SK-N-SH treated with all-trans-retinoic acid at 6 μM for 48 hours (cell line): ENCODE data around the gene ARFGAP3.

Experiments used
- ARNTL ChIP-seq: fragments of 450-650 bp; formaldehyde crosslinking; IDR thresholded peaks from 2 replicates; pipeline ENCODE4 v1.5.0; 2020; ENCODE audit warnings: low read depth, mild to moderate bottlenecking, moderate library complexity, borderline replicate concordance
- CREB5 ChIP-seq: fragments of 250-450 bp; sonication (Bioruptor Pico); IDR thresholded peaks from 2 replicates; pipeline ENCODE4 v1.5.1; 2020; ENCODE audit warnings: low read depth, mild to moderate bottlenecking, moderate library complexity
- CSRNP3 ChIP-seq: fragments of 250-450 bp; sonication (Bioruptor Pico); IDR thresholded peaks from 2 replicates; pipeline ENCODE4 v1.5.1; 2021; ENCODE audit warnings: mild to moderate bottlenecking, moderate library complexity
- PATZ1 ChIP-seq: fragments of 250-450 bp; sonication (Bioruptor Pico); IDR thresholded peaks from 2 replicates; pipeline ENCODE4 v1.8.0; 2020; ENCODE audit warnings: mild to moderate bottlenecking, moderate library complexity, borderline replicate concordance
- PPARA ChIP-seq: fragments of 250-450 bp; sonication (Bioruptor Pico); IDR thresholded peaks from 2 replicates; pipeline ENCODE4 v1.5.0; 2020; ENCODE audit warnings: mild to moderate bottlenecking, borderline replicate concordance
- RARB ChIP-seq: fragments of 250-450 bp; sonication (Bioruptor Pico); IDR thresholded peaks from 2 replicates; pipeline ENCODE4 v1.8.0; 2021; ENCODE audit warnings: mild to moderate bottlenecking, moderate library complexity
- ZFP3 ChIP-seq: fragments of 250-450 bp; sonication (Bioruptor Pico); IDR thresholded peaks from 2 replicates; pipeline ENCODE4 v1.5.0; 2020; ENCODE audit warnings: mild to moderate bottlenecking, moderate library complexity
- ZFP30 ChIP-seq: fragments of 450-650 bp; formaldehyde crosslinking; IDR thresholded peaks from 2 replicates; pipeline ENCODE4 v1.5.0; 2022; ENCODE audit warnings: mild to moderate bottlenecking, moderate library complexity
- ZNF565 ChIP-seq: fragments of 450-650 bp; formaldehyde crosslinking; conservative IDR thresholded peaks from 2 replicates; pipeline ENCODE4 v1.5.0; 2020; ENCODE audit warnings: low read depth, mild to moderate bottlenecking, moderate library complexity
- ZNF8 ChIP-seq: fragments of 450-650 bp; formaldehyde crosslinking; IDR thresholded peaks from 2 replicates; pipeline ENCODE4 v1.5.0; 2020; ENCODE audit warnings: mild to moderate bottlenecking, moderate library complexity
- TF ChIP-seq, protein P1 (sequence below): fragments of 250-450 bp; sonication (Bioruptor Pico); IDR thresholded peaks from 2 replicates; pipeline ENCODE4 v1.5.0; 2020; ENCODE audit warnings: mild to moderate bottlenecking, moderate library complexity

- TF ChIP-seq ARNTL (CRISPR knock-in tag) (no peak), PATZ1 (no peak), ZNF8 (CRISPR knock-in tag) (no peak), RARB (no peak), ZFP3 (no peak), PPARA (CRISPR knock-in tag) (no peak), ZFP30 (CRISPR knock-in tag) (no peak), CREB5 (no peak), ZNF565 (CRISPR knock-in tag) (no peak), CSRNP3 (CRISPR knock-in tag) (no peak)
- TF ChIP-seq, protein P1, sequence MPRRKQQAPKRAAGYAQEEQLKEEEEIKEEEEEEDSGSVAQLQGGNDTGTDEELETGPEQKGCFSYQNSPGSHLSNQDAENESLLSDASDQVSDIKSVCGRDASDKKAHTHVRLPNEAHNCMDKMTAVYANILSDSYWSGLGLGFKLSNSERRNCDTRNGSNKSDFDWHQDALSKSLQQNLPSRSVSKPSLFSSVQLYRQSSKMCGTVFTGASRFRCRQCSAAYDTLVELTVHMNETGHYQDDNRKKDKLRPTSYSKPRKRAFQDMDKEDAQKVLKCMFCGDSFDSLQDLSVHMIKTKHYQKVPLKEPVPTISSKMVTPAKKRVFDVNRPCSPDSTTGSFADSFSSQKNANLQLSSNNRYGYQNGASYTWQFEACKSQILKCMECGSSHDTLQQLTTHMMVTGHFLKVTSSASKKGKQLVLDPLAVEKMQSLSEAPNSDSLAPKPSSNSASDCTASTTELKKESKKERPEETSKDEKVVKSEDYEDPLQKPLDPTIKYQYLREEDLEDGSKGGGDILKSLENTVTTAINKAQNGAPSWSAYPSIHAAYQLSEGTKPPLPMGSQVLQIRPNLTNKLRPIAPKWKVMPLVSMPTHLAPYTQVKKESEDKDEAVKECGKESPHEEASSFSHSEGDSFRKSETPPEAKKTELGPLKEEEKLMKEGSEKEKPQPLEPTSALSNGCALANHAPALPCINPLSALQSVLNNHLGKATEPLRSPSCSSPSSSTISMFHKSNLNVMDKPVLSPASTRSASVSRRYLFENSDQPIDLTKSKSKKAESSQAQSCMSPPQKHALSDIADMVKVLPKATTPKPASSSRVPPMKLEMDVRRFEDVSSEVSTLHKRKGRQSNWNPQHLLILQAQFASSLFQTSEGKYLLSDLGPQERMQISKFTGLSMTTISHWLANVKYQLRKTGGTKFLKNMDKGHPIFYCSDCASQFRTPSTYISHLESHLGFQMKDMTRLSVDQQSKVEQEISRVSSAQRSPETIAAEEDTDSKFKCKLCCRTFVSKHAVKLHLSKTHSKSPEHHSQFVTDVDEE (CRISPR knock-in tag), result no peak
Measured at GRCh38 chr22:42834177-42834949, 22.7 kb downstream of the ARFGAP3 start.
